CD4-positive, alpha-beta T cell treated with Interleukin-17A for 4 hours (primary cell): ENCODE results near the gene PTOV1.

Experiments used
- DNase-seq: peaks from one replicate; pipeline ENCODE4 v3.0.0-alpha.2; 2020; ENCODE audit warnings: mixed read lengths

Gene PTOV1

GRCh38 chr19:49877020-49877878 lies 26.3 kb downstream of the PTOV1 start, which contains the start of the genes AKT1S1 and TBC1D17:
TSS of gene AKT1S1 (minus strand) at chr19:49877355. CDS start at chr19:49873295, 4,060 bp downstream.
TSS of gene TBC1D17 (plus strand) at chr19:49877702. CDS start at chr19:49877724, 22 bp downstream.
- peak; percentile 98 for DNase-seq

GRCh38 chr19:49877879-49878743 lies 27.2 kb downstream of the PTOV1 start:
- peak; percentile 99 for DNase-seq

DNA sequence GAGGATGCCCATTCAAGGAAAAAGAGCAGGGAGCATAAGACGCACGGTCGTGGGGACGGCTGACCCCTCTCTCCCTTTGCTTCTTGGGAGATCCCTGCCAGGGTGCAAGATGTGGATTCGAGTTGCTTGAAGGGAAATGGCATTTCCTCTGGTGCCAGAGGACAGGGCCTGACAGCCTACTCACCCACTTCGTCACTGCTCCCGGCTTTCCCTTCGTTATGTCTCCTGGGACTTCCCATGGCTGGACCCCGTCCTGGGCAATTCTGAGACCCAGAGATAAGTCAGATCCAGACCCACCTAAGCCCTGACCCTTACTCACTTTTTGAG lies 27.7 kb downstream of the PTOV1 start:
- no peak for DNase-seq

DNA sequence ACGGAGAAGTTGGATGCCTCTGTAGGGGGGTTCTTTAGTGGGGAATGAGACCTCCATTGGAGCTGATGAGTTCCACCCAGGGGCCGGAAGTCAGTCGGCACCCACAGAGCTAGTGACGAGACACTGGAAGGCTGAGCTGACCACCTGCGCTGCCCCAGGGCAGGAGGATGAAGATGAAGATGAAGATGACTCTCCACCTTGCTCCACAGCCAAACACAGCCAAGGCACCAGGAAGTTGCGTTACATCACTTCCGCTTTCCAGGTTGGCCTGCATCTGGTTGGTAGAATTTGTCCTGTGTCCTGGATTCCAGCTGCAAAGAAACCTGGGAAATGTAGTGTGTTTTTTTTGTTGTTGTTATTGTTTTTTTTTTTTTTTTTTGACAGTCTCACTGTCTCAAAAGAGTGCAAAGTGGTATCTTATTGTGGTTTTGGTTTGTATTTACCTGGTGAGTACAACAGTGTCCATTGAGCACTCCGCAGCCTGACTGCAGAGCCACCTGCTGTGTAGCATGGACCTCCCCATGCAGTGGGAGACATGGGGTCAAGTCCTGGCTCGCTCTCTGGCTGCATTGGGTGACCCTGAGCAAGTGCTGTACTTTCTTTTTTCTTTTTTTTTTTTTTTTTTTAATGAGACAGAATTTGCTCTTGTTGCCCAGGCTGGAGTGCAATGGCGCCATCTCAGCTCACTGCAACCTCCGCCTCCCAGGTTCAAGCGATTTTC lies 28.4 kb downstream of the PTOV1 start:
- DNase-seq: no peak

GRCh38 chr19:49880162-49880869 lies 29.4 kb downstream of the PTOV1 start:
- no peak for DNase-seq

- DNase-seq: no peak
Observed at GRCh38 chr19:49881186-49881585, 30.2 kb downstream of the PTOV1 start.

DNA sequence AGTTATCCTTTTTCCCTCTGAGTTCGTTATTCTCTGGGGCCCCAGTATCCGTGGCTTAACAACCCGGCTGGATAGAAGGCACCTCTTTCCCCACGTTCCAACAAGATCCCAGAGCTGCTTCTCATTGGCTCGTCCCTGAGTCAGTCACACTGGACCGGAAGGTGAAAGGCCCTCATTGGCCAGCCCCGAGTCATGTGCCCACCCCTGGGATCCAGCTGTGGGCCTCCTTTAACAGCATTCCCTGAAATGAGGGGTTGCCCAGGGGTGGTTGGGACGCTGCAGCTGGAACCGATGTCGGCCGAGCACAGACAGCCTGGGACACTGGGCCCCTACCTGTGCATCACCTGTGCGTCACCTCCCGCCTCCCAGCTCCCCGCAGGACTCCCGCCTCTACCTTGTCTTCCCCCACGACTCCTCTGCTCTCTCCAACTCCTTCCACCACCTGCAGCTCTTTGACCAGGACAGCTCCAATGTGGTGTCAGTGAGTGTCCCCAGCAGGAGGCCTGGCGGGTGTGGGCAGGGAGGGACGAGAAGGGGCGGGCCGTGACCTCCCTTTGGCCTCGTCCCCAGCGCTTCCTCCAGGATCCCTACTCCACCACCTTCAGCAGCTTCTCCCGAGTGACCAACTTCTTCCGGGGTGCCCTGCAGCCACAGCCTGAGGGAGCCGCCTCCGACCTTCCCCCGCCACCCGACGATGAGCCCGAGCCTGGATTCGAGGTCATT lies 30.9 kb downstream of the PTOV1 start:
- DNase-seq: no peak

DNA sequence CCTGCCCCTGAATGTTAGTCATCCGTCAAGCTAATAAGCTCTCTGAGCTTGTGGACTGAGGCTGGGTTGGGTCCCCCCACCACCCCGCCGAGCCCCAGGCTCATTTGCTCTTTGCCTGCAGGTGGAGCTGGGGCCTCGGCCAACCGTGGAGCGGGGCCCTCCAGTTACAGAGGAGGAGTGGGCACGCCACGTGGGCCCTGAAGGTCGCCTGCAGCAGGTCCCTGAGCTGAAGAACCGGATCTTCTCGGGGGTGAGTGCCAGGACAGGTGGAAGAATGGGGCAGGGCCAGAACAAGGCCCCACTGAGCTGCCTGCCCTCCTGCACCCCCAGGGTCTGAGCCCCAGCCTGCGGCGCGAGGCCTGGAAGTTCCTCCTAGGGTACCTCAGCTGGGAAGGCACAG lies 31.7 kb downstream of the PTOV1 start:
- DNase-seq: no peak

DNA sequence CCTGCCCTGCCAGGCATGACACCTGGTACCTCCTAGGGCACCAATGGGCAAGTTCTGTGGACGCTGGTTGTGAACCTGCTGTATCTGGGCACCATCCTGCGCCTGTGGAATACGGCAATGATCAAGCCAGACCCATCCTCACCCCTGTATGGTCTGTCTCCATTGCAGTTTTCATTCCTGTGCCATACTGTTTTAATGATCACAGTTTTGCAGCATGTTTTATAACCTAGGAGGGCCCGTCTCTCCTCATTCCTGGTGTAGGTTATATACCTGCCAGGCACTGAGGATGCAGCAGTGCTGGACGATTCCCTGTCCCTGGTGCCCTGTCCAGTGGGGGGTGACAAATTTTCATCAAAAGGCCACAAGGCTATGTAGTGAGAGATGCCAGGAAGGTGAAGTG lies 32.1 kb downstream of the PTOV1 start:
- DNase-seq: no peak

DNA sequence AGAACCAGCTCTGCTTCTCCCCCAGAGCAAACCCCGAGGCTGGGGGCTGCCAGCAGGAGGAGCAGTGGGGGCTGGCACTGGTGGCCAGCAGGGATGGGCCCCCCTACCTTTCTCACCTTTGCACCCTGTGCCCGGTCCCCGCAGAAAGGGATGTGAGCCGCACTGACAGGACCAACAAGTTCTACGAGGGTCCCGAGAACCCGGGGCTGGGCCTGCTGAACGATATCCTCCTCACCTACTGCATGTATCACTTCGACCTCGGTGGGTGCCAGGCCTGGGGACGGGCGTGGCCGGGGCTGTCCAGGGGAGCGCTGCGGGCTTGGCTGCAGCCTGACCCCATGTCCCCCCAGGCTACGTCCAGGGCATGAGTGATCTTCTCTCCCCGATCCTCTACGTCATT lies 33.1 kb downstream of the PTOV1 start:
- no peak for DNase-seq

GRCh38 chr19:49884760-49885159 lies 33.8 kb downstream of the PTOV1 start:
- no peak for DNase-seq

- DNase-seq: no peak
Observed at GRCh38 chr19:49887037-49887664, 36.2 kb downstream of the PTOV1 start.

DNA sequence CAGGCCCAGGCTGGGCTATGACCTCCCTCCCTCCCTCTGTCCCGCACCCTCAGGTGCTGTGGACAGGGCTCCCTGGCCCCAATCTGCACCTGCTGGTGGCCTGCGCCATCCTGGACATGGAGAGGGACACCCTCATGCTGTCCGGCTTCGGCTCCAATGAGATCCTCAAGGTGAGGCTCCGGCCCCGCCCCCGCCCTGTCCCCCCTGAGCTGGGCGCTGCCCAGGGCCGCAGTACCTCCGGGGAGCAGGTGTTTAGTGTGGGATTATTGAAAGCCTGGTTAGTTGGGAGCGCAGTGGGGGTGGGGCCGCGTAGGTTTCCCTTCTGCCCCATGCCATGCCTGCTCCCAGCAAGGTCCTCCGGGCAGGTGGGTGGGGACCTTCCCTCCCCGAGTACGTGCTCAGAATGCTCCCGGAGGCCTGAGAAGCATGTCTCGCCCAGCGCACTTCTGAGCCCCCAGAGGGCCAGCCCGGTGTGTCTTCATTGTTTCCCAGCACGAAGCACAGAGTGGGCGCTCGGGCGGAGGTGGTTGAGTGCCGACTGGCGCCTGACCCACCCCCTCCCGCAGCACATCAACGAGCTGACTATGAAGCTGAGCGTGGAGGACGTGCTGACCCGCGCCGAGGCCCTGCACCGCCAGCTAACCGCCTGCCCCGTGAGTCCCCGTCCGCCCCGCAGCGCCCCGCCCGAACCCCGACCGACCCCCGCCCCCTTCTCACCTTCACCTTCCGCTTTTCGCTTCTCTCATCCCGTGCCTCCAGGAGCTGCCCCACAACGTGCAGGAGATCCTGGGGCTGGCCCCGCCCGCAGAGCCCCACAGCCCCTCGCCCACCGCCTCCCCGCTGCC lies 36.9 kb downstream of the PTOV1 start:
- DNase-seq: no peak

- DNase-seq: no peak
Observed at GRCh38 chr19:49888510-49888824, 37.5 kb downstream of the PTOV1 start.

- no peak for DNase-seq
Observed at GRCh38 chr19:49889038-49889686, 38.2 kb downstream of the PTOV1 start.

GRCh38 chr19:49889687-49890348 lies 38.9 kb downstream of the PTOV1 start:
- DNase-seq: peak; percentile 83

DNA sequence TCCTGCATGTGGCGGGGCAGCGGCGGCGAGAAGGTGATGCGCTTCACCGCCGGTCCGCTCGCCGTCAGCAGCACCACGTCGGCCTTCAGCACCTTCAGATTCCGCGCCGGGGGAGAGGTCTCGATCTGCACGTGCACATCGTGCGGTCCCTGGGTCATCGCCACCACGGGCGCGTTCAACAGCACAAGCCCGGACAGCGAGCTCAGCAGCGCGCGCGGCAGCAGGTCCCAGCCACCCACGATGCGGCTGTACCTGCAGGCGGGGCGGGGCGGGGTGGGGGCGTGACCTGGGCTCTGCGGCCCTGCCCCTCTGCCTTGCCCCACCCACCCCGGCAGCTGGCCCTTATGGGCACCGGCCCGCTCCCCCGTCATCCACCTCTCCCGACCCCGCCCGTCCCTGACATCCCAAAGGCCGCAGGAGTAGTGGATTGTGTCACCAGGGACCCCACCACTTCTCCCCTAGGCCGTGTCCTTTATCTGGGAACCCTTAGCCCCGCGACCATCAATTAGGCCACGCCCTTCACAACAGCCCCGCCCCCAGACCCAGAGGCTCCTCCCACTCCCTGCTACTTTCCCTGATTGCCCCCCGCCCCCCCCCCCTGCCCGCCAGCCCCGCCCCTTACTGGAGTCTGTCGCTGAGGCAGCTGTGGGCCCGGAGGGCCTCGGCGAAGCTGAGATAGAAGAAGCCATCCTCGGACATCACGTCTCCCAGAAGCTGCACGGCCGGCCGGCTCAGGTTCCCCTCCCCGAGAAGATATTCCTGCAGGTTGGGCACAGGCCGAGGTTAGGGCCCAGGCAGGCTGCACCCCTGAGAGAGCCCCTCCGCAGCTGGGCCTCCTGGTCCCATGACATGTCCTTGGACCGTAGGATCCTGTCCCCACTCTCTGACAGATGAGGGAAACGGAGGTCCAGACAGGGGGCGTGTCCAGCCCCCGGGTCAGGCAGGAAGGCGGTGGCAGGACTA lies 39.7 kb downstream of the PTOV1 start:
- peak; percentile 84 for DNase-seq

DNA sequence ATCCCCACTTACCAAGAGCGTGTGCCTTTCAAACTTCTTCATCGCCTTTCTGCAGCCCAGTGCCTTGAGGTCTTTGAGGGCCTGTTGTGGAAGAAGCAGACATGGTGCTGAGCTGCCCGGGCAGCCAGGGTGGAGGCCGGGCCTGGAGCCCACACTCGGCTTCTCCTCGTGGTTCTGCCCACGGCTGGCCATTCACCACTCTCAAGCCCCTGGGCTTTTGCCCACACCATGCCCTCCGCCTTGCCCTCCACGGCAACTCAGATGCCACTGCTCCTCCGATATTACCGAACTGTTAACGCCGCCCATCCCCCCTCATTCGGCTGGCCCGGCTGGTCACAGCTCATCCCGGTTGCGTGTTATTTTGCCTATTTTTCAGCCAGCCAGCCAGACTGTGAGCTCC lies 40.4 kb downstream of the PTOV1 start:
- no peak for DNase-seq
